NCI-H748 treated with DMSO at 0.1 percent for 48 hours (cell line): ENCODE results near the gene PHLDB3.
"Not testable (repeated sequence)": the region's sequence is repeated elsewhere in the genome, so short reads cannot be mapped to it uniquely, and the experiment has no call there.

Experiments
- DNase-seq: peaks from one replicate; lab custom pipeline; 2025; lab: John Stamatoyannopoulos, UW

PHLDB3 gene

DNA sequence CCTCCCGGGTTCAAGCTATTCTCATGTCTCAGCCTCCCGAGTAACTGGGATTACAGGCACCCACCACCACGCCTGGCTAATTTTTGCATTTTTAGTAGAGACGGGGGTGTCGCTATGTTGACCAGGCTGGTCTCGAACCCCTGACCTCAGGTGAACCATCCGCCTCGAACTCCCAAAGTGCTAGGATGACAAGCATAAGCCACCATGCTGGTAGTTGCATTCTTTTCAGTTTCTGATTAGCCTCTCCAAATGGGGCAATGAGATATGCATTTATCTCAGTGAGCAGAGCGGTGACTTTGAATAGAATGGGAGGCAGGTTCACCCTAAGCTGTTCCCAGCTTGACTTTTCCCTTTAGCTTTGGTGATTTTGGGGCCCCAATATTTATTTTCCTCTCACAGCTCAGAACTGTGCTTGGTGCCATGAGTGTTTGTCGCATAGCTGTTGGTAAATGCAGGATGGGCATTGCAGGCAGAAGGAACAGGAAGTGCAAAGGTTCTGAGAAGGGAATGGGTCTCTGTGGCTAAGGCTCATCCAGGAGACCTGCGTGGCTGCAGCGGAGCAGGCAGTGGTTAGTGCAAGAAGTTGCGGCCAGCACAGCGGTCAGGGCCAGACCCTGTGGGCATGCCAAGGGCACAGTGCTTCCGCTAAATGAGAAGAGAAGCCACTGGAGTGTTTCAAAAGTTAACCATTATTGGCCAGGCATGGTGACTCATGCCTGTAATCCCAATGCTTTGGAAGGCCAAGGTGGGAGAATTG, 59.8 kb downstream of the PHLDB3 start:
- DNase-seq, result no peak

DNA sequence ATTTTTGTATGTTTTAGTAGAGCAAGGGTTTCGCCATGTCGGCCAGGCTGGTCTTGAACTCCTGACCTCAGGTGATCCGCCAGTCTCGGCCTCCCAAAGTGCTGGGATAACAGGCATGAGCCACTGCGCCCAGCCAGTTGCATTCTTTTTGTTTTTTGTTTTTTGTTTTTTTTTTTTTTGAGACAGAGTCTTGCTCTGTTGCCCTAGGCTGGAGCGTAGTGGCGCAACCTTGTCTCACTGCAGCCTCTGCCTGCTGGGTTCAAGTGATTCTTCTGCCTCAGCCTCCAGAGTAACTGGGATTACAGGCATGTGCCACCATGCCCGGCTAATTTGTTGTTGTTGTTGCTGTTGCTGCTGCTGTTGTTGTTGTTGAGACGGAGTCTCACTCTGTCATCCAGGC, 60.5 kb downstream of the PHLDB3 start:
- DNase-seq, result not testable (repeated sequence)

DNA sequence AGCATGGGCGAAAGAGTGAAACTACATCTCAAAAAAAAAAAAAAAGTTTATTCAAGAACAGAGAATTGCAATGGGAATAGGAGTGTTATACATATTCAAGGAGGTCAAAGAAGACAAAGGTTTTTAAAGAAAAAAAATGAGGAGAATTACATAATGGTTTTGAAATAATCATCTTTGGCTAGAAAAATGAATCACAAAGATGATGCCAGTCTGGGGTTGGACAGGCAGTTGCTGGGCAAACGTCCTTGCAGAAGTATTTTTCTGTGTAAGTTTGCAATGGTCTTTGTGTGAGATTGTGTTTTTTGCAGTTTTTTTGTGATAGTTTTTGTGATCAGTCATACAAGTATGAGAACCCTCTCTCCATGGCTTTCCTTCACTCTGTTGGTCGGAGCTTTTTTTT, 62.8 kb downstream of the PHLDB3 start:
- DNase-seq, result no peak

DNA sequence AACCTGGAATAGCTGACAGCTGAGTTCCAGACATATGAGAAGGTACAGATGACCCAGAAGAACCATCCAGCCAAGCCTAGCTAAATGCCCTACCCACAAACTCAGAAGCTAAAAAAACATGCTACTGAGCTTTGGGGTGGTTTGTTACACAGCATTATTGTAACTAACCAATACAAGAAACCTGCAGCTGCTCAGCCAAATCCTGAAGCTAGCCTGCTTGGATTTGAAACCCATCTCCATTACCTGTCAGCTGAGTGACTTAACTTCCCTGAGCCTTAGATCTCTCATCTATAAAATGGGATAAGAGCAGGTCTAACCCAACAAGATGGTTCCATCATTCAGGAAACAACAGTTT, 64.9 kb downstream of the PHLDB3 start:
- DNase-seq, result no peak

DNA sequence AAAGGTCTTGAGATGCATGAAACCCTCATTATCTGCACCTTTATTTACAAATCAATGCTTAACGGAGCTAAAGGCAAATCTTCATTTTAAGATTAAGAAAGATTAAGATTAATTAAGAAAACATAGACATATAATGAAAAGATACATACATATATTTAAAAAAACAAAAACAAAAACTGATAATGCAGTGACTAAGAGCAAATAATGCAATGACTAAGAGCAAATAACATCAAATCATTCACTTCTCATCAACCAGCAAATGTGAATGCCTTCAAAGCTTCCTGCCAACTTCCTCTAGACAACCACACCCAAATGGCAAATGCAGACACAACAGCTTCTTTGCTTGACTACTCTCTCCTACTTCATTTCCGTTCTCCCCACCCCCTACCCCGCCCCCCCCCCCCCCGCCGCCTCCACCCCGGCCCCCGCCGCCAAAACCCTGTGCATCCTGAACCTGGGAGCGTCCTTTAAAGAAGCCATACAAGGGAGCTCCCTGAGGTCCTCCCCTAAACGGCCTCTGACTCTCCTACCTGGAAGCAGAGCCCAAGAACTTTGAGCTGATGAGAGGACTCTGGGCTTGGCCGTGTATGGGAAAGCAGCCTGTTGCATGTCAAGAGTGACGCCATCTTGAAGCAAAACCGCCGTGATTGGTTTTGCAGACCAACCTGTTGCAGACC, 65.4 kb downstream of the PHLDB3 start:
- peak; percentile 53 for DNase-seq

DNA sequence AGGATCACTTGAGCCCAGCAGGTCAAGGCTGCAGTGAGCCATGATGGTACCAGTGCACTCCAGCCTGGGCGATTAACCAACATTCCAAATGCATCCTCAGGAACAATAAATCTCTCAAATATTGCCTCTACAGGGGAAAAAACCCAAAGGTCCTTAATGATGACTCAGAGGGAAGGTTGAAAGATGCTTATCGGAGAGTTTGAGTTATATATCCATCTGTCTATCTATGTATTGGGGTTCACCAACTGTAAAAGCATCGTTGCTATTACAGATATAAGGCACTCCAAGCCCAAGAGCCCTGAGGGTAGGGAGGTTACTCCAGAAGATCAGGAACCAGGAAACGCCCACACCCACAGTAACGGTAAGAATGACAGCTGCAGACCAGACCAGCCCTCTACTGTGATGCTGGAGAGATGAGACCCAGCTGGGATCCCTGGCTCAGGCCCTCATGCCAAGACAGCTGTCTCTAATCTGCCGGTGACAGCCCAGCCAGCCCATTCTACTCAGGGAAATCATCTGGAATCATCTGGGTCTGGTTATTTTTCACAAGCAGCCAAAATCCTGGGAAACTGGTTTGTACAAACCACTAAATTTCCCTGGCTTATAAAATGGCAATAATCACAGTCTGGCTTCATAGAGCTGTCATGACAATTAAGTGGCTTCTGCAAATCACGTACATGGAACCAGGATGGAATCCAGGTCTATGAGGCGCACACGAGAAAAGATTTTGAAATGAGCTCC, 66.1 kb downstream of the PHLDB3 start:
- no peak for DNase-seq

DNA sequence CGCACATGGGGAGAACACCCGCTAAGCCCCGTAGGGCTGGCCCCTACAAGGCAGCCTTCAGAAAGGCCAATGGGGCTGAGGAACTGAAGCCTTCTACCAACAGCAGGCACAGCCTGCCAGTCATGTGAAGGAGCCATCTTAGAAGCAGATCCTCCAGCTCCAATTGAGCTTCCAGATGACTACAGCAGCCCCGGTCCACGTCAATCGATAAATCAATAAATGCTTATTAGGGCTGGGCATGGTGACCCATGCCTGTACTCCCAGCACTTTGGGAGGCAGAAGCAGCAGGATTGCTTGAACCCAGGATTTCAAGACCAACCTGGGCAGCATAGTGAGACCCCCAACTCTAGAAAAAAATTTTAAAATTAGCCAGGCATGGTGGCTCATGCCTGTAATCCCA, 66.8 kb downstream of the PHLDB3 start:
- DNase-seq, result no peak

DNA sequence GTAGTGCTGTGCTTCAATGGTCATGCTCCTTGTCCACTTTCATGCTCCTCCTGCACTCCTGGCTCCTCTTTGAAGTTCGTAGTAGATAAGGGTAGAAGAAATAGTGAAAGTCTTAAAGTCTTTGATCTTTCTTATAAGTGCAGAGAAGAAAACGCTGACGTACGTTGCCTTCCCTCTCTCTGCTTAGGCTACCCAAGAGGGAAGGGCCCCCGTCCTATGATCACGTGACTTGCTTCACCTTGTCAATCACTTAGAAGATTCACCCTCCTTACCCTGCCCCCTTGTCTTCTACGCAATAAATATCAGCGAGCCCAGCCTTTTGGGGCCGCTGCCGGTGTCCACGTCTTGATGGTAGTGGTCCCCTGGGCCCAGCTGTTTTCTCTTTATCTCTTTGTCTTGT, 67.3 kb downstream of the PHLDB3 start:
- not testable (repeated sequence) for DNase-seq

DNA sequence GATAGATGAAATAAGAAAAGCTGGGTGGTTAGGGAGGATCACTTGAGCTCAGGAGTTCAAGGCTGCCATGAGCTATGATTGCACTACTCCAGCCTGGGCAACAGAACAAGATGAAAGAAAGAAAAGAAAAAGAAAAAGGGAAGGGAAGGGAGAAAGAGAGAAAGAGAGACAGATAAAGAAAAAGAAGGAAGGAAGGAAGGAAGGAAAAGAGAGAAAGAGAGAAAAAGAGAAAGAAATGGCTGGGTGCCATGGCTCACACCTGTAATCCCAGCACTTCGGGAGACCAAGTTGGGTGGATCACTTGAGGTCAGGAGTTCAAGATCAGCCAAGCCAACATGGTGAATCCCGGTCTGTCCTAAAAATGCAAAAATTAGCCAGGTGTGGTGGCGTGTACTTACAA, 68.8 kb downstream of the PHLDB3 start:
- no peak for DNase-seq

DNA sequence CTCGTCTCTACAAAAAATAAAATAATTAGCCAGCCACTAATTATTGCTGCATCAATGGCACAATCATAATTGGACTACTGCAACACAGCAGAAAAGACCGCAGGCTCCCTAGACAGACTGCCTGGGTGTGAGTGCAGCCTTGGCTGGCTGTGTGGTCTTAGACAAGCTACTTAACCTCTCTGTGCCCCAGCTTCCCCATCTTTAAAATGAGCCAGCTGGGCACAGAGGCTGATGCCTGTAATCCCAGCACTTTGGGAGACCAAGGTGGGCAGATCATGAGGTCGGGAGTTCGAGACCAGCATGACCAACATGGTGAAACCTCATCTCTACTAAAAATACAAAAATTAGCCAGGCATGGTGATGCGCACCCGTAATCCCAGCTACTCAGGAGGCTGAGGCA, 70.9 kb downstream of the PHLDB3 start:
- DNase-seq, result no peak

DNA sequence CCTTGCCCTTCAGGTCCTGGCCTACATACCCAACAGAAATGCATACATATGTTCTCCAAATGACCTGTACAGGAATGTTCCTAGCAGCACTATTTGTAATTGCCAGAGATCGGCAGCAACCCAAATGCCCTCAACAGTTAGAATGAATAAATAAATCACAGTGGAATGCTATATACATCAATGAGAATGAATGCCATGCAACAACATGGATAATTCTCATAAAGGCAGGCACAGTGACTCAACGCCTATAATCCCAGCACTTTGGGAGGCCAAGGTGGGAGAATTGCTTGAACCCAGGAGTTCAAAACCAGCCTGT, 71.2 kb downstream of the PHLDB3 start:
- no peak for DNase-seq

DNA sequence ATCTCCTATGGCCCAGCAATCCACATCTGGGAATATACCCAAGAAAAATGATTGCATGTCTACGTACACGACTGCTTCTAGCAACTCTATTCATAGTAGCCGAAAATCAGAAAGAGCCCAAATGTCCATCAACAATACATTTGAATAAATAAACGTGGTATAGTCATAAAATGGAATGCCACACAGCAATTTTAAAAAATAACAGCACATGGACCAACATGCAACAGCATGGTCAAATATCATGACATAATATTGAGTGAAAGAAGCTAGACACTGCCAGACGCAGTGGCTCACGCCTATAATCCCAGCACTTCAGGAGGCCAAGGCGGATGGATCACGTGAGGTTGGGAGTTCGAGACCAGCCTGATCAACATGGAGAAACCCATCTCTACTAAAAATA, 73.6 kb downstream of the PHLDB3 start:
- no peak for DNase-seq

DNA sequence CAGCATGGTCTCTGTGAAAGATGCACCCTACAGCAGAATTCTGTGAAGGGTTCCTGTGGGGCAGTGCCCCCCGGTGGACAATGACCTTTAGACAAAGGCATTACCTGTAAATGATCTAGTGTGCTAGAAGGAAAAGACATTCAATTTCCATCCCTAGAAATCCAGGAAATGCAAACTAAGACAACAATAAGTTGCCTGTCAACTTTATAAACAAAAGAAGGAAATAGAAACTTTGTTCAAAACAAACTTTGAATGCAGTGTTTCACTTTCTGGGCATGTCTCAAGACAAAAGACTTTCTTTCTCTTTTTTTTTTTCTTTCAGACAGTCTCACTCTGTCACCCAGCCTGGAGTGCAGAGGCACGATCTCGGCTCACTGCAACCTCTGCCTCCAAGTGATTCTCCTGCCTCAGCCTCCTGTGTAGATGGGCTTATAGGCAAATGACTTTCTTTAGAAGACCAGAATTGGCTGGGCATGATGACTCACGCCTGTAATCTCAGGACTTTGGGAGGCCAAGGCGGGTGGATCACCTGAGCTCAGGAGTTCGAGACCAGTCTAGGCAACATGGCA, 74.3 kb downstream of the PHLDB3 start:
- DNase-seq, result no peak

DNA sequence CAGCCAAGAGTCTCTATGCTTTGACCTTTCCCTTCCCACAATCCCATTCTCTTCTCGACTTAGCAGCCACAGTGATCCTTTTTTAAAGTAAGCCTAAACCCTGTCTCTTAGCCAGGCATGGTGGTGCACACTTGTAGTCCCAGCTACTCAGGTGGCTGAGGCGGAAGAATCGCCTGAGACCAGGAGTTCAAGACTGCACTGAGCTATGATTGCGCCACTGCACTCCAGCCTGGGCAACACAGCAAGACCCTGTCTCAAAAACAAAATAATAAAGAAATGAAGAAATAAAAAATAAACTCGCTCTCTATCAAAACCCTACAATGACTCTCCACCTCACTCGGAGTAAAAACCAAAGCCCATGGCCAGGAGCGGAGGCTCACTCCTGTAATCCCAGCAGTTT, 75.2 kb downstream of the PHLDB3 start:
- no peak for DNase-seq

DNA sequence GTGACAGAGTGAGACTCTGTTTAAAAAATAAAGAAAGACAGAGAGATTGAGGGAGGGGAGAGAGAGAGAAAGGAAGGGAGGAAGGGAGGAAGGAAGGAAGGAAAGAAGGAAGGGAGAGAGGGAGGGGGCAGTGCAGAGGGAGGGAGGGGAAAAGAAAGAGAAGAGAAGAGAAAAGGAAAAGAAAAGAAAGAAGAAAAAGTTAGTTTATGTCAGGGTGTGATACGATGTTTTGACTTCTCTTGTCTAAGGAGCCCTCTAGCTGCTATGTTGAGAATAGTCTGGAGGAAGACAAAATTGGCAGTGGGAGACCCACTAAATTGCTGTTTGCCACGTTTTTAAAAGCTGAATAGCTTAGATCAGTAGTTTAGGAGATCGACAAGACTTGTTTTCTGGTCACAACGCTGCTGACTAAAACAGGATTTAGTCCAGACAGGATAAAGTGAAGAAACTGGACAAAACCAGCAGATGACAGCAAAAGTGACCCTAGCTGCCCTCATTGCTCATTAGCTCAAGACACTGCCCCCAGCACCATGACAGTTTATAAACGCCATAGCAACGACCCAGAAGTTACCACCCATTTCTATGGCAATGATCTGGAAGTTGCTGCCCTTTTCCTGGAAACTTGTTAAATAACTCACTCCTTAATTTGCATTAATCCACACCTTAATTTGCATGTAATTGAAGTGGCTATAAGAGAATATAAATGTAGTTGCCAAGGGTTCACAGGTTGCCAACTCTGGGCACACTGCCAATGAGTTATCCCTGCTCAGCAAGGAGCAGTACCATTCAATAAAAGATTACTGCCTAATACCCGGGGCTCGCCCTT, 78.8 kb downstream of the PHLDB3 start:
- DNase-seq, result peak; percentile 65
